ENCODE results near the gene TRAF3IP1. TPM values are rescaled to one million over a fixed set of nuclear protein-coding genes. Genes with fewer than 3 reads are reported as not detected.

TRAF3IP1 gene
- total and polyA plus RNA-seq, 2 of the 13 experiments (the other 11 are each of a cell fraction or from before 2014, with no cell fraction given), result 4.1 to 12.9 TPM

DNA sequence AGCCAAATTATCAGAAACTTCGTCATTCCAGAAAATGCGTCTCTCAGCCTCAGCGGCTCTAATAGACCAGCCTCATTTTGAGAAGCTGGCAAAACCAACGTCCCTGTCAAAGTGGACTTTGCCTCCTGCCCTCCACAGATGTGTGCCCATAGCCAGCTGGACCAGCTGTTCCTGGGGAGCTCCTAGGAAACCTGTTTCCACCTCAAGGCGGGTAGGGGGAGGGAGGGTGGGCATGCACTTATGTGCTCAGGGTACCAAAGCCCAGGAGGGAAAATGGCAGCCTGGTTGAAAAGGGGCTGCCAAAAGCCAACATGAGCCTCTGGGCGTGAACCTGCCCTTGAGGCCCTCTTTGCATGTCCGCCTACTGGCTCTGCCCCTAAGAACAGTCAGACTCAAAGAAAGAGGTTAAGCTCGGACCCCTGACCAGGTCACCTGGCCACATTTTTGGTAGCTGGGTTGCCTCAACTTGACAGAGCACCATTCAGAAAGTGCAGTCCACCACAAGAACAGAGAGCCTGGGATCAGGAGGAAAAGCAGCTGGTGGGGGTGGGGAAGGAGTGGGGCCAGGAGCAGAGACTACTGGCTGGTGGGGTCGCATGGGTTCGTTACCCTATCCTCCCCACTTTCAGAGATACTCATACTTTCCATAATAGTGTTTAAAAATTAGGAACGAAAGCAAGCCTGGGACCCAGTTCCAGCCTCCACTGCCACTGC is 35.4 kb upstream of the TRAF3IP1 start:
- intact Hi-C loops (cut with micrococcal nuclease; ENCODE audit: unreplicated experiment) (loop anchor here (1.0 to 5.0 kb wide), 3 partner anchors 22 to 223 kb away; partner anchors contain the start of genes SCLY and TRAF3IP1), in situ Hi-C loops (cut with HindIII; ENCODE audit: extremely low pct_ligation_motif_present, low pct_unique_long_range_greater_than_20kb) (no loop called here)
- CTCF ChIA-PET (ENCODE audit: low intra/inter-chr PET ratio, low total read pairs), result interaction anchor here (1.2 kb wide), 1 partner anchor 28 kb away, joined by 4 read pairs; no protein-coding TSS in a partner anchor
- H3K4me1 ChIP-seq (ENCODE audit: insufficient read depth, low read length), result peaks cover 61% of the 10 kb centered on the region
- BruUV-seq (replicated peaks), result no TSS peak
- H3K9me3 ChIP-seq (ENCODE audit: low read length), result no peaks in the 10 kb centered on the region
- H3K79me2 ChIP-seq (ENCODE audit: insufficient read depth, low read length), result peaks cover 80% of the 10 kb centered on the region
- POLR2A ChIA-PET, result interaction anchor here (0.6 to 7.3 kb wide), 8 partner anchors 9 to 161 kb away, joined by 3 to 44 read pairs (median 3); no protein-coding TSS in a partner anchor
- H3K9ac ChIP-seq (ENCODE audit: insufficient read depth, low read depth, low read length), result peak overlapping the region; percentile 99
- peaks cover 4 to 6% of the 10 kb centered on the region in 2 experiments; a peak in 1 of 5 replicates for H3K36me3 ChIP-seq (replicated peaks in 1 of 2; ENCODE audit: control insufficient read depth in 1 of 2, insufficient read depth in 2 of 2, low read length in 2 of 2)
- peak overlapping the region; percentile 99 for H3K27ac ChIP-seq (ENCODE audit: extremely low read length, insufficient read depth, low read length)
- WGBS (ENCODE audit: low lambda C conversion rate), result 75% methylated on average over 11 of the region's 11 CpGs
- H2AFZ ChIP-seq (ENCODE audit: low read length), result no peak overlapping the region
- ATAC-seq, result no peak
- H3K27me3 ChIP-seq (ENCODE audit: control insufficient read depth in 1 of 2, insufficient read depth in 2 of 2, low read length in 2 of 2), result no peaks in the 10 kb centered on the region; a peak in 1 of 5 replicates
- no peak for DNase-seq (ENCODE audit: low spot score)
- peaks cover 6% of the 10 kb centered on the region; the same call in 1 of the 2 replicates for H4K20me1 ChIP-seq (ENCODE audit: insufficient read depth, low read length)
- no peak for FAIRE-seq
- H3K4me2 ChIP-seq (ENCODE audit: low read depth, low read length), result peak overlapping the region; percentile 96
- peak overlapping the region; percentile 38 to 99 (median 42); a peak in 5 of 6 replicates for H3K4me3 ChIP-seq (replicated peaks in 1 of 3; ENCODE audit: insufficient read depth in 1 of 3, low read depth in 2 of 3, low read length in 3 of 3)
- TF ChIP-seq, protein P1, sequence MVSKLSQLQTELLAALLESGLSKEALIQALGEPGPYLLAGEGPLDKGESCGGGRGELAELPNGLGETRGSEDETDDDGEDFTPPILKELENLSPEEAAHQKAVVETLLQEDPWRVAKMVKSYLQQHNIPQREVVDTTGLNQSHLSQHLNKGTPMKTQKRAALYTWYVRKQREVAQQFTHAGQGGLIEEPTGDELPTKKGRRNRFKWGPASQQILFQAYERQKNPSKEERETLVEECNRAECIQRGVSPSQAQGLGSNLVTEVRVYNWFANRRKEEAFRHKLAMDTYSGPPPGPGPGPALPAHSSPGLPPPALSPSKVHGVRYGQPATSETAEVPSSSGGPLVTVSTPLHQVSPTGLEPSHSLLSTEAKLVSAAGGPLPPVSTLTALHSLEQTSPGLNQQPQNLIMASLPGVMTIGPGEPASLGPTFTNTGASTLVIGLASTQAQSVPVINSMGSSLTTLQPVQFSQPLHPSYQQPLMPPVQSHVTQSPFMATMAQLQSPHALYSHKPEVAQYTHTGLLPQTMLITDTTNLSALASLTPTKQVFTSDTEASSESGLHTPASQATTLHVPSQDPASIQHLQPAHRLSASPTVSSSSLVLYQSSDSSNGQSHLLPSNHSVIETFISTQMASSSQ (IDR thresholded peaks at IDR 0.05; ENCODE audit: low read depth), result 0 out of 2 replicates have a peak, but pooled peaks have one; percentile 6
- TF ChIP-seq, protein P1 (CRISPR knock-in tag; IDR thresholded peaks at IDR 0.05; ENCODE audit: borderline replicate concordance), result no peak
- TF ChIP-seq HNF4A (CRISPR knock-in tag; IDR thresholded peaks at IDR 0.05) (peak; percentile 54; the same call in 1 of the 2 replicates), ATF7-NPFF (CRISPR knock-in tag; IDR thresholded peaks at IDR 0.05; ENCODE audit: low read depth) (0 out of 2 replicates have a peak, but pooled peaks have one; percentile 2), NAIF1 (CRISPR knock-in tag; IDR thresholded peaks at IDR 0.05; ENCODE audit: borderline replicate concordance) (no peak), GTF2F1 (IDR thresholded peaks at IDR 0.05; ENCODE audit: low read length) (no peak), ERF (CRISPR knock-in tag; IDR thresholded peaks at IDR 0.05) (peak; percentile 4; the same call in 1 of the 2 replicates), ZNF350 (CRISPR knock-in tag; IDR thresholded peaks at IDR 0.05; ENCODE audit: borderline replicate concordance, low read depth) (peak; percentile 4; the same call in 1 of the 2 replicates), ZNF556 (CRISPR knock-in tag; IDR thresholded peaks at IDR 0.05; ENCODE audit: borderline replicate concordance) (no peak), MYNN (CRISPR knock-in tag; IDR thresholded peaks at IDR 0.05; ENCODE audit: low read depth) (no peak)
- TF ChIP-seq, protein P2, sequence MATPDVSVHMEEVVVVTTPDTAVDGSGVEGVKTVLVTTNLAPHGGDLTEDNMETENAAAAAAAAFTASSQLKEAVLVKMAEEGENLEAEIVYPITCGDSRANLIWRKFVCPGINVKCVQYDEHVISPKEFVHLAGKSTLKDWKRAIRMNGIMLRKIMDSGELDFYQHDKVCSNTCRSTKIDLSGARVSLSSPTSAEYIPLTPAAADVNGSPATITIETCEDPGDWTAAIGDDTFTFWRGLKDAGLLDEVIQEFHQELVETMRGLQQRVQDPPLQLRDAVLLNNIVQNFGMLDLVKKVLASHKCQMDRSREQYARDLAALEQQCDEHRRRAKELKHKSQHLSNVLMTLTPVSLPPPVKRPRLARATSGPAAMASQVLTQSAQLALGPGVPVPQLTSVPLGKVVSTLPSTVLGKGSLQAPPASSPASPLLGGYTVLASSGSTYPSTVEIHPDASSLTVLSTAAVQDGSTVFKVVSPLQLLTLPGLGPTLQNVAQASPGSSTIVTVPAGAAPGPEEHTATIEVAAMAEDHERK (CRISPR knock-in tag; IDR thresholded peaks at IDR 0.05; ENCODE audit: low read depth), result no peak
- TF ChIP-seq, protein P3, sequence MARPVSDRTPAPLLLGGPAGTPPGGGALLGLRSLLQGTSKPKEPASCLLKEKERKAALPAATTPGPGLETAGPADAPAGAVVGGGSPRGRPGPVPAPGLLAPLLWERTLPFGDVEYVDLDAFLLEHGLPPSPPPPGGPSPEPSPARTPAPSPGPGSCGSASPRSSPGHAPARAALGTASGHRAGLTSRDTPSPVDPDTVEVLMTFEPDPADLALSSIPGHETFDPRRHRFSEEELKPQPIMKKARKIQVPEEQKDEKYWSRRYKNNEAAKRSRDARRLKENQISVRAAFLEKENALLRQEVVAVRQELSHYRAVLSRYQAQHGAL (CRISPR knock-in tag; IDR thresholded peaks at IDR 0.05; ENCODE audit: not compliant biosample characterization), result no peak
- TF ChIP-seq, protein P4, sequence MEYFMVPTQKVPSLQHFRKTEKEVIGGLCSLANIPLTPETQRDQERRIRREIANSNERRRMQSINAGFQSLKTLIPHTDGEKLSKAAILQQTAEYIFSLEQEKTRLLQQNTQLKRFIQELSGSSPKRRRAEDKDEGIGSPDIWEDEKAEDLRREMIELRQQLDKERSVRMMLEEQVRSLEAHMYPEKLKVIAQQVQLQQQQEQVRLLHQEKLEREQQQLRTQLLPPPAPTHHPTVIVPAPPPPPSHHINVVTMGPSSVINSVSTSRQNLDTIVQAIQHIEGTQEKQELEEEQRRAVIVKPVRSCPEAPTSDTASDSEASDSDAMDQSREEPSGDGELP (IDR thresholded peaks at IDR 0.05; ENCODE audit: borderline replicate concordance, low read depth), result 0 out of 2 replicates have a peak, but pooled peaks have one; percentile 45
- TF ChIP-seq, protein P5, sequence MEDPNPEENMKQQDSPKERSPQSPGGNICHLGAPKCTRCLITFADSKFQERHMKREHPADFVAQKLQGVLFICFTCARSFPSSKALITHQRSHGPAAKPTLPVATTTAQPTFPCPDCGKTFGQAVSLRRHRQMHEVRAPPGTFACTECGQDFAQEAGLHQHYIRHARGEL (CRISPR knock-in tag; IDR thresholded peaks at IDR 0.05), result no peak
